HL-60 (cell line): ENCODE results near the gene DENND5A.

Source experiments
- TF ChIP-seq, protein P1 (sequence below): IDR thresholded peaks from one replicate; pipeline ENCODE4 v1.5.1; 2011; ENCODE audit warnings: low read length, control low read depth, inconsistent platforms; ENCODE audit not compliant: insufficient read depth
- TF ChIP-seq, protein P2 (sequence below): IDR thresholded peaks from 2 replicates; pipeline ENCODE4 v1.6.1; 2012; ENCODE audit warnings: low read depth; ENCODE audit not compliant: insufficient replicate concordance

DNA sequence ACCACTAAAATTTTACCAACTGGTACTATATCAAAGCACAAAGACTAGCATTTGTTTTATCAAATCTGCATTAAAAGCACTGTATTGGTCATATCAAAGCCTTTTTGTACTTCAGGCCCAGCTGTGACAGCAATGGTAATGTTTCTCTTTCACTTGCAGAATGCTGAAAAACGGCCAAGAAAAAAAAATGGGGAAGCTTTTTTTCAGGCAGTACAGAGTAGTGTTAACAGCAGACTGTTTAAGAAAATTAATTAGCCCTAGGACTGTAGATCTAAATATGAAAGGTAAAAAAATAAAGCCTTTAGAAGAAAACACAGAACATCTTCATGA lies 33.3 kb downstream of the DENND5A start:
- TF ChIP-seq, protein P1, sequence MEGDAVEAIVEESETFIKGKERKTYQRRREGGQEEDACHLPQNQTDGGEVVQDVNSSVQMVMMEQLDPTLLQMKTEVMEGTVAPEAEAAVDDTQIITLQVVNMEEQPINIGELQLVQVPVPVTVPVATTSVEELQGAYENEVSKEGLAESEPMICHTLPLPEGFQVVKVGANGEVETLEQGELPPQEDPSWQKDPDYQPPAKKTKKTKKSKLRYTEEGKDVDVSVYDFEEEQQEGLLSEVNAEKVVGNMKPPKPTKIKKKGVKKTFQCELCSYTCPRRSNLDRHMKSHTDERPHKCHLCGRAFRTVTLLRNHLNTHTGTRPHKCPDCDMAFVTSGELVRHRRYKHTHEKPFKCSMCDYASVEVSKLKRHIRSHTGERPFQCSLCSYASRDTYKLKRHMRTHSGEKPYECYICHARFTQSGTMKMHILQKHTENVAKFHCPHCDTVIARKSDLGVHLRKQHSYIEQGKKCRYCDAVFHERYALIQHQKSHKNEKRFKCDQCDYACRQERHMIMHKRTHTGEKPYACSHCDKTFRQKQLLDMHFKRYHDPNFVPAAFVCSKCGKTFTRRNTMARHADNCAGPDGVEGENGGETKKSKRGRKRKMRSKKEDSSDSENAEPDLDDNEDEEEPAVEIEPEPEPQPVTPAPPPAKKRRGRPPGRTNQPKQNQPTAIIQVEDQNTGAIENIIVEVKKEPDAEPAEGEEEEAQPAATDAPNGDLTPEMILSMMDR: no peak
- TF ChIP-seq, protein P2, sequence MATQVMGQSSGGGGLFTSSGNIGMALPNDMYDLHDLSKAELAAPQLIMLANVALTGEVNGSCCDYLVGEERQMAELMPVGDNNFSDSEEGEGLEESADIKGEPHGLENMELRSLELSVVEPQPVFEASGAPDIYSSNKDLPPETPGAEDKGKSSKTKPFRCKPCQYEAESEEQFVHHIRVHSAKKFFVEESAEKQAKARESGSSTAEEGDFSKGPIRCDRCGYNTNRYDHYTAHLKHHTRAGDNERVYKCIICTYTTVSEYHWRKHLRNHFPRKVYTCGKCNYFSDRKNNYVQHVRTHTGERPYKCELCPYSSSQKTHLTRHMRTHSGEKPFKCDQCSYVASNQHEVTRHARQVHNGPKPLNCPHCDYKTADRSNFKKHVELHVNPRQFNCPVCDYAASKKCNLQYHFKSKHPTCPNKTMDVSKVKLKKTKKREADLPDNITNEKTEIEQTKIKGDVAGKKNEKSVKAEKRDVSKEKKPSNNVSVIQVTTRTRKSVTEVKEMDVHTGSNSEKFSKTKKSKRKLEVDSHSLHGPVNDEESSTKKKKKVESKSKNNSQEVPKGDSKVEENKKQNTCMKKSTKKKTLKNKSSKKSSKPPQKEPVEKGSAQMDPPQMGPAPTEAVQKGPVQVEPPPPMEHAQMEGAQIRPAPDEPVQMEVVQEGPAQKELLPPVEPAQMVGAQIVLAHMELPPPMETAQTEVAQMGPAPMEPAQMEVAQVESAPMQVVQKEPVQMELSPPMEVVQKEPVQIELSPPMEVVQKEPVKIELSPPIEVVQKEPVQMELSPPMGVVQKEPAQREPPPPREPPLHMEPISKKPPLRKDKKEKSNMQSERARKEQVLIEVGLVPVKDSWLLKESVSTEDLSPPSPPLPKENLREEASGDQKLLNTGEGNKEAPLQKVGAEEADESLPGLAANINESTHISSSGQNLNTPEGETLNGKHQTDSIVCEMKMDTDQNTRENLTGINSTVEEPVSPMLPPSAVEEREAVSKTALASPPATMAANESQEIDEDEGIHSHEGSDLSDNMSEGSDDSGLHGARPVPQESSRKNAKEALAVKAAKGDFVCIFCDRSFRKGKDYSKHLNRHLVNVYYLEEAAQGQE: no peak
